Stimulated activated CD4-positive, alpha-beta T cell treated with anti-CD3 and anti-CD28 coated beads, TNF-alpha, amount 100 ng/mL, for 1 hour (primary cell): ENCODE results near the gene NAV2.

Source experiments
- DNase-seq, 3 donors: peaks; one replicate each; pipeline ENCODE4 v3.0.0-alpha.2; 2020; ENCODE audit warnings: low read depth in 3 of 3, low spot score in 1 of 3

Gene NAV2

DNA sequence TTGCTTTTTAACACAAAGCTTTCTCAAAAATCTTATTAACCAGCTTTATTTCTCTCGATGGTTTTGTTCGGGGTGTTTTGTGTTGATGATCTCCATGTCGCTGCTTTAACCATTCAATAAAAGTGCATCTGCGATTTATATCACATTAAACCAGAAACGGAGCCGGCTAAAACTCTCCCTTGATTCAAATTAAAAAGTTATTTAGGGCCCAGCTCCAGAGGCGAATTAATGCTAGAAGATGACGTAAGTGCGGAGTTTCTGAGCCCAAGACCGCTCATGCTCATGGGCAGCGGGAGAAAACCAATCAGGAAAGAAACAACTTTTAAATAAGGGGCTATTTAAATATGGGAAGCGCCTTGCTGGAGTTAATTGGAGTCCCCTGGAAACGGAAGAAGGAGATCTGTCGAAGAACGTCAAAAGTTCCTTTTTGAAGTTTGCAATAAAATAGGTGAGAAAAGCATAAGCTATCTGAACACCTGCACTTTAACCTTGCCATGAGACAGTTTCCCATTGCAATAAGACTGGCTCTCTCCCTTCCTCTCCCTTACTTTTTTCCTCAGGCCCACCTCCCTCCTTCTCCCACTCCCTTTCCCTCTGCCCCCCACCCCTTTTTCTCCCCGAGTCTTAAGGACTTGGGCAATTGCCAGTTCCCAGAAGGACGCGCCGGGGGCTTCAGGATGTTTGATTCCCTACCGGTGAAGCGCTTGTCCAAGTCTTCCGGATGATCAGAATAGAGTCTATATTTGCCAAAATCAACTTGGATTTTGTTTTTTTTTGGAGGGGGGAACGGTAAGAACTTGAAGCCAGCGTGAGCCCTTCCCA, 449.5 kb downstream of the NAV2 start:
- no peak for DNase-seq

- no peak for DNase-seq
Measured at GRCh38 chr11:20162824-20163782, 450.5 kb downstream of the NAV2 start.

DNA sequence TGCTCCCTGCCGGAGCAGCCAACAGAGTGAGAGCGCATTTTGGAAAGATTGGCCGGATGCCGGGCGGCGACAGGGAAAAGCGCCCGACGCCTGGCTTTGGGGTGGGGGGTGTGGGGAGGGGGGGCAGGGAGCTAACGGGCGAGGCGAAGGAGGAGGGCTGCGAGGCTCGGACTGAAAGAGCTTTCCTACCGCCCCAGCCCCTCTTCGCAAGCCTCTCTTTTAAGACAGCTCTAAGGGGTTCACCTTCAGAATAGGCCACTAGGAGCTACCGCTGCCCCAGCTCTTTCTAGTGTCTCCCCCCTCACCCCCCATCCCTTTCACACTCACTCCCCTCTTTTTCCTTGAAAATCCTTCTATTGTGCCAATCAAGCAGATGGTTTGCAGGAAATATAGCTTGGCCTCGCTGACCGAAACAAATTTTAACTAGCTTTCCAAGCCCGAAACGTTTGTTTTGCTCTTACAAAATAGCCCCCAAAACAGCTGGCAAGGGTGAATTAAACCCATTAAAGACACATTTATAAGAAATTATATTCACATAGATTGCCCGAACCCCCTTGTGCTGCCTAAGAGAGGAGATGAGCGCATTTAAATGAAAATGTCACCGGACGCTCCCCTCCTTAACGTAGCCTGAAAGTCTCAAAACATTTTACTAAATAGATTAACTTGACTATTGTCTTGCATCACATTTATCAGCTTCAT, 451.3 kb downstream of the NAV2 start:
- DNase-seq = no peak
